HG02759 (cell line): ENCODE data around the gene EPB41L4B.

Source experiments
- ATAC-seq: cut with Tn5 transposase; IDR thresholded peaks from one replicate; pipeline ENCODE4 v1.9.1; 2021; ENCODE audit warnings: mild to moderate bottlenecking, moderate library complexity; ENCODE audit not compliant: unreplicated experiment

EPB41L4B gene

GRCh38 chr9:109270971-109271925 lies 49.6 kb downstream of the EPB41L4B start:
- ATAC-seq, result no peak

GRCh38 chr9:109270441-109270840 lies 50.4 kb downstream of the EPB41L4B start:
- ATAC-seq, result no peak

- ATAC-seq, result no peak
Observed at GRCh38 chr9:109269839-109270238, 51.0 kb downstream of the EPB41L4B start.

- no peak for ATAC-seq
Observed at GRCh38 chr9:109269081-109269480, 51.8 kb downstream of the EPB41L4B start.

- no peak for ATAC-seq
Observed at GRCh38 chr9:109267555-109267954, 53.3 kb downstream of the EPB41L4B start.

GRCh38 chr9:109264877-109265587 lies 55.8 kb downstream of the EPB41L4B start:
- ATAC-seq, result no peak

- ATAC-seq, result no peak
Observed at GRCh38 chr9:109263358-109263757, 57.5 kb downstream of the EPB41L4B start.

GRCh38 chr9:109258481-109259302 lies 62.2 kb downstream of the EPB41L4B start:
- no peak for ATAC-seq

- no peak for ATAC-seq
Observed at GRCh38 chr9:109256336-109256735, 64.5 kb downstream of the EPB41L4B start.

GRCh38 chr9:109255394-109255793 lies 65.5 kb downstream of the EPB41L4B start:
- ATAC-seq, result no peak

GRCh38 chr9:109254317-109254716 lies 66.5 kb downstream of the EPB41L4B start:
- ATAC-seq, result no peak

- no peak for ATAC-seq
Observed at GRCh38 chr9:109253637-109254284, 67.1 kb downstream of the EPB41L4B start.

- no peak for ATAC-seq
Observed at GRCh38 chr9:109253241-109253636, 67.6 kb downstream of the EPB41L4B start.

- no peak for ATAC-seq
Observed at GRCh38 chr9:109252291-109252690, 68.6 kb downstream of the EPB41L4B start.

GRCh38 chr9:109251776-109252106 lies 69.1 kb downstream of the EPB41L4B start:
- no peak for ATAC-seq

GRCh38 chr9:109251080-109251775 lies 69.6 kb downstream of the EPB41L4B start:
- ATAC-seq, result no peak

- ATAC-seq, result no peak
Observed at GRCh38 chr9:109250771-109251079, 70.1 kb downstream of the EPB41L4B start.

GRCh38 chr9:109250311-109250741 lies 70.5 kb downstream of the EPB41L4B start:
- ATAC-seq, result no peak

- ATAC-seq, result no peak
Observed at GRCh38 chr9:109249615-109250014, 71.2 kb downstream of the EPB41L4B start.

- no peak for ATAC-seq
Observed at GRCh38 chr9:109248133-109248581, 72.7 kb downstream of the EPB41L4B start.
